Adrenal gland (tissue), 12 donors: ENCODE measurements around the gene GGTLC2. TPM values are rescaled to one million over a fixed set of nuclear protein-coding genes. Genes with fewer than 3 reads are reported as not detected.
A peak's percentile ranks its signal among the peaks of the same experiment; 100 is the strongest.
"Not testable (repeated sequence)": the region's sequence is repeated elsewhere in the genome, so short reads cannot be mapped to it uniquely, and the experiment has no call there.

ENCODE experiments used
- DNase-seq, 7 donors: peaks; one replicate each; pipeline ENCODE4 v3.0.0-alpha.2; 2019 to 2020
- H3K27ac ChIP-seq, 5 donors: fragments of 200-600 bp; sonication (generic) in 4 of 5; 1 replicate in 3 of 5; 2 replicates in 2 of 5; pipeline versions ENCODE4 v1.5.1 to v1.8.0; 2016 to 2020; ENCODE audit warnings: mild to moderate bottlenecking in 1 of 5
- H3K27me3 ChIP-seq: fragments of 200-600 bp; 2 replicates; pipeline ENCODE4 v1.8.0; 2021
- H3K36me3 ChIP-seq, 2 donors: fragments of 200-600 bp; replicated peaks in 1 of 2; 1 replicate in 1 of 2; 2 replicates in 1 of 2; pipeline versions ENCODE4 v1.5.1 to v1.8.0; 2018 to 2022
- H3K4me1 ChIP-seq, 2 donors: fragments of 200-600 bp; replicated peaks in 1 of 2; 1 replicate in 1 of 2; 2 replicates in 1 of 2; pipeline versions ENCODE4 v1.5.1 to v1.8.0; 2018 to 2021
- H3K4me3 ChIP-seq, 4 donors: fragments of 200-600 bp; sonication (generic) in 3 of 4; one replicate each; pipeline ENCODE4 v1.5.1; 2016 to 2018
- H3K9me3 ChIP-seq, 3 donors: fragments of 200-600 bp; sonication (generic) in 1 of 3; replicated peaks in 1 of 3; 1 replicate in 2 of 3; 2 replicates in 1 of 3; pipeline versions ENCODE4 v1.5.1 to v1.8.0; 2016 to 2021
- WGBS, 4 donors: extraction: QIAGEN DNeasy Blood & Tissue Kit in 2 of 4; methylation state at CpG; one replicate each; pipeline versions ENCODE4 v1.1.5 to v1.1.7; 2013 to 2017; 5-methylcytosine and 5-hydroxymethylcytosine counted together
- intact Hi-C, 2 donors: fragments of 100-400 bp; cut with DNase I; formaldehyde crosslinking; loops; one replicate each; pipeline versions ENCODE4 v1.14.1 to v1.15.0; 2022 to 2023
- polyA plus RNA-seq, 3 donors: library from polyadenylated mRNA; stranded (reverse); fragments of 200-250 nt in 2 of 3; fragments of 350-450 nt in 1 of 3; fragmentation: Illumina TruSeq in 1 of 3; extraction: RNeasy Lipid Tissue Mini Kit (QIAGEN cat#74804) in 1 of 3; gene quantifications; one replicate each; pipeline ENCODE4 v1.2.3, GENCODE V29; 2013 to 2014
- total RNA-seq, 9 donors: library from RNA; depleted of rRNA in 4 of 9; stranded (reverse); fragments of >200 nt in 4 of 9; fragments of 120-200 nt in 1 of 9; fragmentation: NEBNext Ultra II Directional in 1 of 9; extraction: Animal tissue kit (Norgen Biotek cat#: 25700) in 1 of 9; gene quantifications; one replicate each; pipeline versions ENCODE4 v1.1.0 to v1.2.4, GENCODE V29; 2013 to 2023
- TF ChIP-seq, protein P1 (sequence below), 6 experiments: fragments of 450-650 bp in 4 of 6; fragments of 200-600 bp in 2 of 6; sonication (generic) in 1 of 6; IDR thresholded peaks; 1 replicate in 5 of 6; 2 replicates in 1 of 6; pipeline versions ENCODE4 v1.5.1 to v1.8.0; 2016 to 2021; ENCODE audit warnings: antibody characterized with exemption in 6 of 6, mild to moderate bottlenecking in 2 of 6, moderate library complexity in 1 of 6
- donor health status: healthy with polysubstance abuse.
- donor health status: Bipolar disorder and iron deficiency.
- donor health status: DM: yes; HTN: yes; CAD: no.
- donor health status: DM: no; HTN: no; CAD: no.
- donor health status: DM: no; HTN: no; CAD: no.
- donor health status: DM: yes; HTN: yes; CAD: no.

The GGTLC2 gene
- total and polyA plus RNA-seq, 12 donors, result not detected

DNA sequence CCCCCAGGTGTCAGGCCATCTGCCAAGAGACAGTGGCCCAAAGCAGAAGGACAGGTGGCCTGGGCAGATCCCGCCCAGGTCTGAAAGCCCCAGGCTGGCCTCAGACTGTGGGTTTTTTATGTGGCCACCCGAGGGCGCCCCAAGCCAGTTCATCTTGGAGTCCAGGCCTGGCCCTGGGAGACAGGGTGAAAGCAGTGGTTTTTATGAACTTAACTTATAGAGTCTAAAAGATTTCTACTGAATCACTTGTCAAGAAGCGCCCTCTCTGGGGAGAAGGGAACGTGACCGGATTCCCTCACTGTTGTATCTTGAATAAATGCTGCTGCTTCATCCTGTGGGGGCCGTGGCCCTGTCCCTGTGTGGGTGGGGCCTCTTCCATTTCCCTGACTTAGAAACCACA is 8.2 kb upstream of the GGTLC2 start:
- peak in 3 of 7 donors; percentile 29 to 35 (median 31) for DNase-seq
- H3K36me3 ChIP-seq, intact Hi-C loops, H3K27me3 ChIP-seq, H3K9me3 ChIP-seq, H3K4me1 ChIP-seq, H3K27ac ChIP-seq, H3K4me3 ChIP-seq: not testable (repeated sequence)
- TF ChIP-seq, protein P1, sequence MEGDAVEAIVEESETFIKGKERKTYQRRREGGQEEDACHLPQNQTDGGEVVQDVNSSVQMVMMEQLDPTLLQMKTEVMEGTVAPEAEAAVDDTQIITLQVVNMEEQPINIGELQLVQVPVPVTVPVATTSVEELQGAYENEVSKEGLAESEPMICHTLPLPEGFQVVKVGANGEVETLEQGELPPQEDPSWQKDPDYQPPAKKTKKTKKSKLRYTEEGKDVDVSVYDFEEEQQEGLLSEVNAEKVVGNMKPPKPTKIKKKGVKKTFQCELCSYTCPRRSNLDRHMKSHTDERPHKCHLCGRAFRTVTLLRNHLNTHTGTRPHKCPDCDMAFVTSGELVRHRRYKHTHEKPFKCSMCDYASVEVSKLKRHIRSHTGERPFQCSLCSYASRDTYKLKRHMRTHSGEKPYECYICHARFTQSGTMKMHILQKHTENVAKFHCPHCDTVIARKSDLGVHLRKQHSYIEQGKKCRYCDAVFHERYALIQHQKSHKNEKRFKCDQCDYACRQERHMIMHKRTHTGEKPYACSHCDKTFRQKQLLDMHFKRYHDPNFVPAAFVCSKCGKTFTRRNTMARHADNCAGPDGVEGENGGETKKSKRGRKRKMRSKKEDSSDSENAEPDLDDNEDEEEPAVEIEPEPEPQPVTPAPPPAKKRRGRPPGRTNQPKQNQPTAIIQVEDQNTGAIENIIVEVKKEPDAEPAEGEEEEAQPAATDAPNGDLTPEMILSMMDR (IDR thresholded peaks at IDR 0.05), result peak in 1 of 6 experiments; percentile 25
- 31 to 50% (median 50%) methylated on average over 1 to 3 of the region's 7 CpGs; no CpG with 5 or more reads in 1 of the 4 donors for WGBS, 4 donors

DNA sequence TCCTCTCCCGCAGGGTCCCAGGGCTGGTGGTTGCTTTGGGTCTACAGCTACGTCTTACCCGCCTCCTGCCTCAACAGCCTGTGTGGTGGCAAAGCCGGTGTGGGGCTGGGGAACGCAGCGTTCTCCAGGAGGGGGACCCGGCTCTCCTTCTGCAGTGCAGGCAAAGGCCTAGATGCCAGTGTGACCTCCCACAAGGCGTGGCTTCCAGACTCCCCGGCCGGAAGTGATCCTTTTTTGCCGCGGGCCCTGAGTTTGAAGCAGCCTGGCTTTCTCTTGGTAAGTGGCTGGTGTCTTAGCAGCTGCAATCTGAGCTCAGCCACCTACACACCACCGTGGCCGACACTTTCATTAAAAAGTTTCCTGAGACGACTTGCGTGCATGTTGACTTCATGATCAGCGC is 6.1 kb upstream of the GGTLC2 start:
- H3K27me3 ChIP-seq, H3K9me3 ChIP-seq, intact Hi-C loops, H3K27ac ChIP-seq, DNase-seq, H3K4me3 ChIP-seq, H3K36me3 ChIP-seq, H3K4me1 ChIP-seq: not testable (repeated sequence)
- 85 to 92% (median 86%) methylated on average over 3 to 9 of the region's 17 CpGs for WGBS, 4 donors

DNA sequence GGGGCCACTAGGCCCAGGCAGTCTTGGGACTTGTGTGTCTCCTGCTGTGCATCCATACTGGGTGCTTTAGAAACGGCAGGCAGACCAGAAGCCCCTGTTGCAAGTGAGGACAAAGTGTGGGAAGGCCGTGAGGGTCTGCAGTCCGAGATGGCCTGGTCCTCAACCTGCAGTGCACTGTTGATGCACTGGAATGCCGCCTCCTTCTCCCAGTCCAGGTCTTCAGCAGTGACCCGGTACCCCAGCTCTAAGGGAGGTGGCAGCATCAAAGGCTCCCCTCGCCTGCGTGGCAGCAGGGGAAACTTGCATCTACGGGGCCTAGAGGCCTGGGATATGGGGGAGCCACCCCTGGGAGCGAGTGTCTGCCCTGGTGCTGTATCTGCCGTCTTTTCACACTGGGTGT is 2.2 kb upstream of the GGTLC2 start:
- H3K27me3 ChIP-seq, H3K4me3 ChIP-seq, H3K27ac ChIP-seq, intact Hi-C loops, H3K9me3 ChIP-seq, H3K36me3 ChIP-seq, DNase-seq, H3K4me1 ChIP-seq: not testable (repeated sequence)
- WGBS, 4 donors, result 66 to 95% (median 90%) methylated on average over 2 to 9 of the region's 10 CpGs

DNA sequence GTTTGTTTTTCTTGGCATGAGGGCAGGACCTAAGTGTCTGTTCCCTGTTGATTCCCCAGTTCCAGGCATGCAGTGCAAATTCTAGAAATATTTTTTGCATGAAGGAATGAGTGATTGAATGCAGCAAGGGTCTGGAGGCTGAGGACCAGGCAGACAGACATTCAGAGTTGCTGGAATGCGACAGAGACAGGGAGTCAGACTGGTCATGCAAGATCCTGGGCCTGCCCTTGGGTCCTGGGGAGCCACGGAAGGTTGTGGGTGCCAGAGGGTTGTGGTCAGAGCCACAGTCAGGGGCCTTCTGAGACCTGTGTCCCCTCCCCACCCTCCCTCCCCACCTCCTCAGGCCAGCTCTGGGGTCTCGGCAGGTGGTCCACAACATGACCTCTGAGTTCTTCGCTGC is 1.6 kb downstream of the GGTLC2 start:
- DNase-seq, H3K27ac ChIP-seq, H3K9me3 ChIP-seq, H3K4me1 ChIP-seq, H3K27me3 ChIP-seq, H3K36me3 ChIP-seq, intact Hi-C loops, H3K4me3 ChIP-seq: not testable (repeated sequence)
- 88 to 100% (median 100%) methylated on average over 1 to 2 of the region's 4 CpGs; no CpG with 5 or more reads in 1 of the 4 donors for WGBS, 4 donors

DNA sequence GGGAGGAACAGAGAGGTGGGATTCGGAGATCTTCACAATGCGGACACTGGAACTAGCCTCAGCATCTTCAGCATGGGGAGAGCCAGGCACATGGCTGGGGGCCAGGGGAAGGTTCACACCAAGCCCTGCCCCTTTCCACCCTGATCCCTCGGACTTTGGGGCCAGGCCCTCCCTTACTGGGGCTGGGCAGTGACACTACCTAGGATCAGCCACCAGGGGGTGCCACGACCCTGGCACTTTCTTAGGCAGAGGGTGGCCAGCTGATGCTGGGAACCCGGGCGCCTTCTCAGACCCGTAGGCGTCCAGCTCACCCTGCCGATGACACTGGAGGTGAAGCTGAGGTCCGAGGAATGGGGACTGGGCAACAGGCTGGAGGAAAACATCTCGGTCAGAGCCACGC is 3.5 kb downstream of the GGTLC2 start:
- TF ChIP-seq, protein P1 (IDR thresholded peaks at IDR 0.05), result peak; percentile 27 to 53 (median 41)
- DNase-seq, H3K9me3 ChIP-seq, intact Hi-C loops, H3K36me3 ChIP-seq, H3K4me1 ChIP-seq, H3K27me3 ChIP-seq, H3K4me3 ChIP-seq, H3K27ac ChIP-seq: not testable (repeated sequence)
- WGBS, 4 donors, result 39 to 90% (median 57%) methylated on average over 2 to 12 of the region's 12 CpGs; no CpG with 5 or more reads in 1 of the 4 donors

DNA sequence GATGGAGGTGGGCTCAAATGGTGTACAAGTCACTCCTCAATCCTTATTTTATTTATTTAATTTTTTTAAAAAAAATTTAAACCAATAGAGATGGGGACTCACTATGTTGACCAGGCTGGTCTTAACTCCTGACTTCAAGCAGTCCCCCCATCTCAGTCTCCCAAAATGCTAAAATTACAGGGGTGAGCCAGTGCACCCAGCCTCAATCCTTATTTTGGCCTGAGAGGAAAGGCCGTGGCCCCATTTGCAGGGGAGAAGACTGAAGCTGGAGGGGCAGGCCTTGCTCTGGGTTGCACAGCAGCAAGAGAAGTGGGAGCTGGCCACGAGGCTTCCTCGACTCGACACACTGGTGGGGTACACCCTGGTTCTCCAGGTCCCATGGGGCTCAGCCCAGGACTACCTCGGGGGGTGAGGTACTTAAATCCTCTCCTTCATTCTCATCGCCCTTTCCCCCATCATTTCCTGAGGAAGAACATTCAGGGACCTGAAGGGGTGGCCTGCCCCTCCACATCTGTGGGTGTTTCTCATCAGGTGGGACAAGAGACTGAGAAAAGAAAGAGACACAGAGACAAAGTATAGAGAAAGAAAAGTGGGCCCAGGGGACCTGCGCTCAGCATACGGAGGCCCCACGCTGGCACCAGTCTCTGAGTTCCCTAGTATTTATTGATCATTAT is 4.6 kb downstream of the GGTLC2 start:
- intact Hi-C loops, H3K4me3 ChIP-seq, H3K9me3 ChIP-seq, DNase-seq, H3K27ac ChIP-seq, H3K4me1 ChIP-seq, H3K36me3 ChIP-seq, H3K27me3 ChIP-seq: not testable (repeated sequence)
- 83 to 98% (median 91%) methylated on average over 4 to 9 of the region's 9 CpGs for WGBS, 4 donors

DNA sequence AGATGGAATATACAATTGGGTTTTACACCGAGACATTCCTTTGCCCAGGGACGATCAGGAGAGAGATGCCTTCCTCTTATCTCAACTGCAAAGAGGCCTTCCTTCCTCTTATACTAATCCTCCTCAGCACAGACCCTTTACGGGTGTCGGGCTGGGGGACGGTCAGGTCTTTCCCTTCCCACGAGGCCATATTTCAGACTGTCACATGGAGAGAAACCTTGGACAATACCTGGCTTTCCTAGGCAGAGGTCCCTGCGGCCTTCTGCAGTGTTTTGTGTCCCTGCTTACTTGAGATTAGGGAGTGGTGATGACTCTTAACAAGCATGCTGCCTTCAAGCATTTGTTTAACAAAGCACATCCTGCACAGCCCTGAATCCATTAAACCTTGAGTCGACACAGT is 5.3 kb downstream of the GGTLC2 start:
- H3K27me3 ChIP-seq, DNase-seq, H3K4me3 ChIP-seq, intact Hi-C loops, H3K9me3 ChIP-seq, H3K27ac ChIP-seq, H3K36me3 ChIP-seq, H3K4me1 ChIP-seq: not testable (repeated sequence)
- WGBS, 4 donors, result 52 to 80% (median 64%) methylated on average over 2 to 6 of the region's 8 CpGs

DNA sequence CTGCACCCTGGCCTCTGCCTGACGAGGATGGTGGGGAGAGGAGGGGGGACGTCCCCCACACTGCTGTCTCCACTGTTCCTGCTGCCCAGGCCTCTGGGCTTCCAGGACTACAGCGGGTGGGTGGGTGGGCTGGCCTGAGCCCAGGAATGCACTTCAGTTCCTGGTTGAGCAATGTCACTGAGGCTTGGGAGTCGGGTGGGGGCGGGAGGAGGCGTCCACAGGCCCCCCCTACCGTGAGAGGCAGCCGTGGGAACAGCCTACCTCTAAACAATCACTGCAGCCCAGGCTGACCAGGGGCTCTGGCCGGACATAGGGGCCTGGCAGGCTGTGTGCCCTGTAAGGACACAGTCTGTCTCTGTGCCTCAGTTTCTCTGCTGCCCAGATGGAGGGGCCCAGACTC is 6.0 kb downstream of the GGTLC2 start:
- H3K36me3 ChIP-seq, intact Hi-C loops, H3K27me3 ChIP-seq, H3K4me1 ChIP-seq, DNase-seq, H3K9me3 ChIP-seq, H3K27ac ChIP-seq, H3K4me3 ChIP-seq: not testable (repeated sequence)
- 70 to 79% methylated on average over 5 to 6 of the region's 9 CpGs; no CpG with 5 or more reads in 2 of the 4 donors for WGBS, 4 donors

DNA sequence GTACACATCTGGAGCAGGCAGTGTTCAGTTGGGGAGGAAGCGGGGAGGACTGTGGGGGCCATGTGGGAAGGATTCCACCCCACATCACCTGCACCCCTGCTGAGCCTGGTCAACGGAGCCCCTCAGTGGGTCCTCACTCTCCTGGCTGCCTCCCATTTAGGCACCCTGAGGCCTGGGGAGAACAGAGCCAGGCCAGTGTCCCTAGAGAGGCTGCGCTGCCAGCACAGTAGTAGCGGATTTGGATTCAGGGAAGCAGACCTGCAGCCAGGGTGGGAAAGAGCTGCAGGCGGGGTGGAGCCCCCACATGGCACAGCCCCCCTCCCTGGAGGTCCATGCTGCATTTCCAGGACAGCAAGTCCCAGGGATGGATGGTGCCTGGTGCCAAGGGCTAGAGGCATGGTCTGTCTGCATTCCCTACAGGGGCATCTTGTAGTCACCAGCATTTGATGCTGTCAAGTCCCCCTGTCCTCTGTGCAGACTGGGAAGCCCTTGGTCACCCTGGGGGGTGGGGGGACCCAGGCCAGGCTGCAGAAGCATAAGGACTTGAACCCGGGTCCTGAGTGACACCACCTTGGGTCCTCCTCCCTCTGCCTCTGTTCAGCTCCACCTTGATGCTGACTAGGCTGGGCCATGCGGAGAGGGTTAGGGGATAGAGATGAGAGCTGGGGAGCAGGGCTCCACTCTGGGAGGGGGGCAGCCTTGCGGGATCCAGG is 6.5 kb downstream of the GGTLC2 start:
- H3K4me3 ChIP-seq, H3K9me3 ChIP-seq, intact Hi-C loops, H3K4me1 ChIP-seq, H3K36me3 ChIP-seq, H3K27ac ChIP-seq, DNase-seq, H3K27me3 ChIP-seq: not testable (repeated sequence)
- 68 to 79% methylated on average over 5 to 6 of the region's 8 CpGs; no CpG with 5 or more reads in 2 of the 4 donors for WGBS, 4 donors
